ENCODE results near the gene CD300E.

- TF ChIP-seq PPARA (CRISPR knock-in tag; IDR thresholded peaks at IDR 0.05; ENCODE audit: borderline replicate concordance) (no peak), TCF4 (CRISPR knock-in tag; IDR thresholded peaks at IDR 0.05; ENCODE audit: borderline replicate concordance) (no peak)
Measured at GRCh38 chr17:74642995-74643394, 19.5 kb upstream of the CD300E start.

All from SK-N-SH treated with all-trans-retinoic acid at 6 μM for 48 hours (cell line).